GM23248 (cell line): ENCODE results near the gene BAHD1. TPM values are rescaled to one million over a fixed set of nuclear protein-coding genes. Genes with fewer than 3 reads are reported as not detected.

Source experiments
- DNase-seq: peaks from one replicate; pipeline ENCODE4 v3.0.0-alpha.2; 2015
- H2AFZ ChIP-seq: fragments of 200-600 bp; sonication (generic); 2 replicates; pipeline ENCODE4 v1.6.1; 2016; ENCODE audit warnings: antibody characterized with exemption
- H3F3A ChIP-seq: fragments of 200-600 bp; sonication (generic); 2 replicates; pipeline ENCODE4 v1.6.1; 2016; ENCODE audit warnings: mild to moderate bottlenecking, antibody characterized with exemption, mixed run types; ENCODE audit not compliant: insufficient read depth
- H3K27ac ChIP-seq: fragments of 200-600 bp; sonication (generic); 2 replicates; pipeline ENCODE4 v1.5.1; 2016; ENCODE audit warnings: mild to moderate bottlenecking
- H3K27me3 ChIP-seq: fragments of 200-600 bp; sonication (generic); replicated peaks from 2 replicates; pipeline ENCODE4 v1.6.1; 2016; ENCODE audit warnings: mild to moderate bottlenecking; ENCODE audit not compliant: insufficient read depth
- H3K36me3 ChIP-seq: fragments of 200-600 bp; sonication (generic); 2 replicates; pipeline ENCODE4 v1.6.1; 2016; ENCODE audit warnings: low read depth, mild to moderate bottlenecking
- H3K4me1 ChIP-seq: fragments of 200-600 bp; sonication (generic); 2 replicates; pipeline ENCODE4 v1.6.1; 2016; ENCODE audit warnings: mild to moderate bottlenecking; ENCODE audit not compliant: insufficient read depth
- H3K4me2 ChIP-seq: fragments of 200-600 bp; sonication (generic); one replicate; pipeline ENCODE4 v1.6.1; 2016; ENCODE audit warnings: mild to moderate bottlenecking; ENCODE audit not compliant: unreplicated experiment
- H3K4me3 ChIP-seq: fragments of 200-600 bp; sonication (generic); 2 replicates; pipeline ENCODE4 v1.5.1; 2016; ENCODE audit warnings: mild to moderate bottlenecking
- H3K79me2 ChIP-seq: fragments of 200-600 bp; sonication (generic); 2 replicates; pipeline ENCODE4 v1.6.1; 2016; ENCODE audit warnings: mild to moderate bottlenecking; ENCODE audit not compliant: insufficient read depth
- H3K9ac ChIP-seq: fragments of 200-600 bp; sonication (generic); 2 replicates; pipeline ENCODE4 v1.6.1; 2016; ENCODE audit warnings: mild to moderate bottlenecking
- H3K9me2 ChIP-seq: fragments of 200-600 bp; sonication (generic); 2 replicates; pipeline ENCODE4 v1.6.1; 2016; ENCODE audit warnings: mixed run types, mild to moderate bottlenecking, moderate library complexity; ENCODE audit not compliant: insufficient read depth
- H3K9me3 ChIP-seq: fragments of 200-600 bp; sonication (generic); one replicate; pipeline ENCODE4 v1.6.1; 2017; ENCODE audit warnings: low read depth
- H4K20me1 ChIP-seq: fragments of 200-600 bp; sonication (generic); 2 replicates; pipeline ENCODE4 v1.6.0; 2016; ENCODE audit not compliant: insufficient read depth
- EZH2 ChIP-seq: fragments of 200-600 bp; sonication (generic); IDR thresholded peaks from 2 replicates; pipeline ENCODE4 v1.6.1; 2018; ENCODE audit warnings: antibody characterized with exemption, mild to moderate bottlenecking; ENCODE audit not compliant: insufficient read depth, poor library complexity, severe bottlenecking
- EZH2phosphoT487 ChIP-seq: fragments of 200-600 bp; sonication (generic); IDR thresholded peaks from 2 replicates; pipeline ENCODE4 v1.6.1; 2018; ENCODE audit warnings: antibody characterized with exemption, moderate library complexity, mild to moderate bottlenecking, low read depth; ENCODE audit not compliant: insufficient read depth
- WGBS, 2 experiments: methylation state at CpG; one replicate each; pipeline ENCODE4 v1.1.6; 2015 to 2017; ENCODE audit warnings: low lambda C conversion rate in 2 of 2, low coverage in 1 of 2; ENCODE audit errors: missing lambda C conversion rate in 2 of 2; 5-methylcytosine and 5-hydroxymethylcytosine counted together
- in situ Hi-C: fragments of 300-500 bp; cut with MboI; formaldehyde crosslinking; loops from 2 replicates; pipeline ENCODE4 v1.15.0; 2020
- polyA plus RNA-seq: library from polyadenylated mRNA; unstranded; fragments of >200 nt; fragmentation: Nextera tagmentation; extraction: Ambion mirVana; gene quantifications from 2 replicates; pipeline ENCODE4 v1.2.1, GENCODE V29; 2016
- total RNA-seq: library from RNA; depleted of rRNA; stranded (reverse); fragments of >200 nt; shearing (Covaris generic); gene quantifications from 2 replicates; pipeline ENCODE4 v1.2.3, GENCODE V29; 2014

BAHD1 gene
- total and polyA plus RNA-seq, 2 experiments from 2014 or later, result 2.3 to 10.3 TPM

DNA sequence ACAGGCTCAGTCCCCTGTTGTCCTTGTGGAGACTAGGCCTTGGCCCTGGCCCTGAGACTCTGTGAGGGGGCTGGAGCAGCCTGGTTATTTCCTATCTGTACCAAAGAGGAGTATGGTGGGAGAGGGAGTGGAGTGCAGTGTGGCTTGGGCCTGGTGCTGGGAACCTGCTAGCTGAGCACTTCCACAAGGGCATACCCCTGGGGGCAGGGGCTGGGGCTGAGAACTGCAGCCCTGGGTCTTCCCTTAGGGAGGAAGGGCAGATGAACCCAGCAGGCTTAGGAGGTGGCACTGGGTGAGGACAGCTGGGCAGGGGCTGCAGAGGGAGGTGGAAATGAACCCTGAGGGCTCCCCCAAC, 26.5 kb downstream of the BAHD1 start:
- no peak overlapping the region for H2AFZ ChIP-seq
- H3K4me1 ChIP-seq, result 0 out of 2 replicates have a peak, but pooled peaks cover 4% of the 10 kb centered on the region
- no peak overlapping the region for H3K9ac ChIP-seq
- no peak overlapping the region for H3K27ac ChIP-seq
- H3K4me2 ChIP-seq, result no peak overlapping the region
- in situ Hi-C loops, result no loop called here
- no peaks in the 10 kb centered on the region for H3K36me3 ChIP-seq
- no peak for TF ChIP-seq EZH2phosphoT487
- TF ChIP-seq EZH2, result no peak
- no peak for DNase-seq
- peaks cover 20% of the 10 kb centered on the region; the same call in 1 of the 2 replicates for H3F3A ChIP-seq
- no peaks in the 10 kb centered on the region for H3K79me2 ChIP-seq
- H3K27me3 ChIP-seq, result no peaks in the 10 kb centered on the region
- no peaks in the 10 kb centered on the region for H3K9me2 ChIP-seq
- H3K9me3 ChIP-seq, result no peaks in the 10 kb centered on the region
- no peaks in the 10 kb centered on the region for H4K20me1 ChIP-seq
- H3K4me3 ChIP-seq, result no peak overlapping the region

DNA sequence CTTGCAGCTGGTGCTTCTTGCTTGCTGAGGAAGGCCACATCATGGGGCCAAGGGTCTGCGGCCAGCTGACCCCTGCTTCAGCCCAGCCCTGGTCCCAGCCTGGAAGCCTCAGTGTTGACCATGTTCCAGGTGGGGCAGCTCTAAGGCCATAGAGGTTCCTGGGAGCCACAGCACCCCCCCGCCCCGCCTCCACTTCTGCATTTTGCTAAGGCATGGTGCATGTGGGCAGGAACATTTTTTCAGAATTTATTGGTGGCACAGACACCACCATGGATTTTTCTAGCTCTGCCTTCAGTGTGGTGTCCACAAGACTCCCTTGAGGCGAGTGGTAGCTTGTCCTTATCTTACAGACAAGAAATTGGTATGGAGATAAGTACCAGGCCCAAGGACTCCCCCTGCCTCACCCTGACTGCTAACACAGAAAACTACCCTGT, 28.2 kb downstream of the BAHD1 start:
- no peak overlapping the region for H3K4me2 ChIP-seq
- TF ChIP-seq EZH2, result no peak
- no peak for TF ChIP-seq EZH2phosphoT487
- no peaks in the 10 kb centered on the region for H3K27me3 ChIP-seq
- 94 to 100% methylated on average over 3 to 4 of the region's 4 CpGs for WGBS, 2 experiments
- H3K4me3 ChIP-seq, result no peak overlapping the region
- H3K27ac ChIP-seq, result no peak overlapping the region
- H3K9me2 ChIP-seq, result no peaks in the 10 kb centered on the region
- H4K20me1 ChIP-seq, result no peaks in the 10 kb centered on the region
- no peak overlapping the region for H2AFZ ChIP-seq
- in situ Hi-C loops, result no loop called here
- no peak overlapping the region for H3K9ac ChIP-seq
- 0 out of 2 replicates have a peak, but pooled peaks cover 4% of the 10 kb centered on the region for H3K4me1 ChIP-seq
- no peak for DNase-seq
- H3F3A ChIP-seq, result peaks cover 20% of the 10 kb centered on the region; the same call in 1 of the 2 replicates
- no peaks in the 10 kb centered on the region for H3K9me3 ChIP-seq
- no peaks in the 10 kb centered on the region for H3K79me2 ChIP-seq
- H3K36me3 ChIP-seq, result no peaks in the 10 kb centered on the region

DNA sequence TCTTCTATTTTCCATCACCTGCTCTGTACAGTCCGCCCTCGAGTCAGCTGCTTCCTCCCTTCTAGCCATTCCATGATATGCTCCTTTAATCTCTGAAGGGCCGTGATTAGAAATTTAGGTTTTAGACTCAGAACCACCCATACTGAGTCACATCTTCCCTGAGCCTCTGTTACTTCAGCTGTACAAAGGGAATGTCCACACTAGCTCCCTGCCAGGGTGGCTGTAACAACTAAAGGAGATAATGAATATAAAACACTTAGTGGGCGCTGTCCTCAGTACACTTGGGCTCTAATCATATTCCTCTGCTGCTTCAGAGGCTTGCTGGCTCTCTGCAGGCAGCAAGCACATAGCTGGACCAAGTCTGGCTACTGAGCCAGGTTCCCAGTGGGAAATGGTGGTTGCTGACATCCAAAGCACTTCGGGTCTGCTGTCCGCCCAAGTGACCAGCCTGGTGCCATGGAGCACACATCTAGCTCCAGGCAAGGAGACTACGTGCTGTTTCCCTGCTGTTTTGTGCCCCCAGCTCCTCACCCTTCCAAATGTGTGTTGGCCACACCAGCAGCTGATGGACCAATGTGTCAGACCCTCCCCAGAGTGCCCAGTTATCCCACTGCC, 29.1 kb downstream of the BAHD1 start:
- DNase-seq, result peak; percentile 56
- Histone ChIP-seq H3K79me2 (no peaks in the 10 kb centered on the region), H3K9me3 (no peaks in the 10 kb centered on the region), H3F3A (peaks cover 20% of the 10 kb centered on the region; the same call in 1 of the 2 replicates), H3K9ac (peak overlapping the region; percentile 81), H3K4me2 (peak overlapping the region; percentile 53), H2AFZ (peak overlapping the region; percentile 52), H3K9me2 (no peaks in the 10 kb centered on the region), H3K27ac (0 out of 2 replicates have a peak overlapping the region, but pooled peaks have one; percentile 33), H3K4me1 (0 out of 2 replicates have a peak, but pooled peaks cover 4% of the 10 kb centered on the region), H3K36me3 (no peaks in the 10 kb centered on the region), H3K4me3 (no peak overlapping the region), H3K27me3 (no peaks in the 10 kb centered on the region), H4K20me1 (no peaks in the 10 kb centered on the region)
- in situ Hi-C loops, result no loop called here
- 75 to 78% methylated on average over 7 of the region's 7 CpGs for WGBS, 2 experiments
- TF ChIP-seq EZH2 (no peak), EZH2phosphoT487 (no peak)

DNA sequence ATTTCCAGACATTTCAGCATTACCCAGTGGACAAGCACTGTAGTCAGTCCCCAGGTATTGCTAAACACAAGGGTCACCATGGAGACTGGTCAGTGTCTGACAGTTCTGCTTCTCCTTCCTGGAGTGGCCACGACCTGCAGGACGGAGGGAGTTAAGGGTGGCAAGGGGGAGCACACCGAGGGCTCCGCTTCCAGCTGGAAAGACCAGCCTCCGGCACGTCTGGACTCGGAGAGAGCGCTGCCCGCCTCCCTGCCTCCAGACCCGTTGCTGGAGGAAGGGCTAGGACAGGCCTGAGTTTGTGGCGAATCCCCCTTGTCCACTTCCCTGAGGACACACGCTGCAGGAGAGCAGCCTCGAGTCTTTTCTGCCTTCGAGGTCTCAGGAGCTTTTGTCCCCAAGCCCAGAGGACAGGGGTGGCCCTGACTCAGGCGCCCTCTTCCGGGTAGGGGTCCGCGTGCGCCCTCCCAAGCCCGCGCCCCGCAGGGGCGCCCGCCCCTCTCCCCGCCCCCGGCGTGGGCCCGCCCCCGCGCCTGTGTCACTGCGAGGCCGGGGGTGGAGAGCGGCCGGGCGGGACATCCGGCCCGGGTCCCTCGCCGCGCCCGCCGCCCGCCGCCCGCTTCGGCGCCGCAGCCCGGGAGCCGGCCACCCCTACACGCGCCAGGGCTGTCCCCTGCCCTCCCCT, 29.8 kb downstream of the BAHD1 start, which contains the start of gene CHST14:
Gene CHST14, plus strand, starts transcription at position 562 of the 682 bp plus-strand sequence. CDS start 230 bp downstream, outside the sequence.
- Histone ChIP-seq H3K27me3 (no peaks in the 10 kb centered on the region), H3K4me2 (peak within 1 kb of the TSS; percentile 72), H3K4me3 (peak within 1 kb of the TSS; percentile 77), H3K9ac (peak within 1 kb of the TSS; percentile 81), H4K20me1 (no peaks in the 10 kb centered on the region), H3K36me3 (no peaks in the 10 kb centered on the region), H3K9me2 (no peaks in the 10 kb centered on the region), H3K4me1 (0 out of 2 replicates have a peak, but pooled peaks cover 4% of the 10 kb centered on the region), H3K79me2 (no peaks in the 10 kb centered on the region), H2AFZ (peak within 1 kb of the TSS; percentile 73), H3F3A (peaks cover 20% of the 10 kb centered on the region; the same call in 1 of the 2 replicates), H3K27ac (peak within 1 kb of the TSS; percentile 33), H3K9me3 (no peaks in the 10 kb centered on the region)
- in situ Hi-C loops, result no loop called here
- WGBS, 2 experiments, result 7 to 19% methylated on average over 14 to 51 of the region's 52 CpGs
- no peak for TF ChIP-seq EZH2
- TF ChIP-seq EZH2phosphoT487, result no peak
- DNase-seq, result peak; percentile 70
